Thyroid gland (tissue), 4 donors: Measurements from ENCODE around the gene GALNT18.
"Not testable (repeated sequence)": the region's sequence is repeated elsewhere in the genome, so short reads cannot be mapped to it uniquely, and the experiment has no call there.

Experiments used
- POLR2A ChIP-seq, 2 donors: fragments of 450-650 bp; IDR thresholded peaks; one replicate each; pipeline ENCODE4 v1.6.1; 2017; ENCODE audit warnings: antibody characterized with exemption in 2 of 2, mild to moderate bottlenecking in 2 of 2, moderate library complexity in 1 of 2
- TF ChIP-seq, protein P1 (sequence below), 6 experiments: fragments of 200-600 bp in 3 of 6; fragments of 450-650 bp in 3 of 6; sonication (generic) in 3 of 6; IDR thresholded peaks; one replicate each; pipeline ENCODE4 v1.5.1; 2016 to 2019; ENCODE audit warnings: antibody characterized with exemption in 6 of 6, mild to moderate bottlenecking in 2 of 6, inconsistent platforms in 1 of 6, moderate library complexity in 1 of 6

DNA sequence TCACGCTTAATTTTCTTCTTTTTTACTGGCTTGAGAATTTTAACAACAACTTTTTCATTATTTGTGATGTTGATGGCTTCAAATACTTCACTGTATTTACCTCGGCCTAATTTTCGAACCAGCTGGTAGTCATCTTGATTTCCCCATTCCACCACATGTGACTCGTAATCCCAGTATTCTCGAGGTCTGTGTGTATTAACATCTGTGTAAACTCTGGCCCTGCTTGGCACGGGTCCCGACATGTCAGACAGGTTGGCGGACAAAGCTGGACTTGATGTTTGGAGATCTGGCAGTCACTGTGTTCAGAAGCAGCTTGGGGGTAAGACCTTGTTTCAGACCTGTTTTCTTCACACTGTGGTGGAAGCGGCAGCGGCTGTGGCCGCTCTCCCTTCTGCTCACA lies 268.9 kb downstream of the GALNT18 start, which contains the start of gene CSNK2A3:
- TF ChIP-seq, protein P1, sequence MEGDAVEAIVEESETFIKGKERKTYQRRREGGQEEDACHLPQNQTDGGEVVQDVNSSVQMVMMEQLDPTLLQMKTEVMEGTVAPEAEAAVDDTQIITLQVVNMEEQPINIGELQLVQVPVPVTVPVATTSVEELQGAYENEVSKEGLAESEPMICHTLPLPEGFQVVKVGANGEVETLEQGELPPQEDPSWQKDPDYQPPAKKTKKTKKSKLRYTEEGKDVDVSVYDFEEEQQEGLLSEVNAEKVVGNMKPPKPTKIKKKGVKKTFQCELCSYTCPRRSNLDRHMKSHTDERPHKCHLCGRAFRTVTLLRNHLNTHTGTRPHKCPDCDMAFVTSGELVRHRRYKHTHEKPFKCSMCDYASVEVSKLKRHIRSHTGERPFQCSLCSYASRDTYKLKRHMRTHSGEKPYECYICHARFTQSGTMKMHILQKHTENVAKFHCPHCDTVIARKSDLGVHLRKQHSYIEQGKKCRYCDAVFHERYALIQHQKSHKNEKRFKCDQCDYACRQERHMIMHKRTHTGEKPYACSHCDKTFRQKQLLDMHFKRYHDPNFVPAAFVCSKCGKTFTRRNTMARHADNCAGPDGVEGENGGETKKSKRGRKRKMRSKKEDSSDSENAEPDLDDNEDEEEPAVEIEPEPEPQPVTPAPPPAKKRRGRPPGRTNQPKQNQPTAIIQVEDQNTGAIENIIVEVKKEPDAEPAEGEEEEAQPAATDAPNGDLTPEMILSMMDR (IDR thresholded peaks at IDR 0.05) = not testable (repeated sequence)
- not testable (repeated sequence) for TF ChIP-seq POLR2A (IDR thresholded peaks at IDR 0.05)
